ENCODE measurements around the gene MRPL10. TPM values are rescaled to one million over a fixed set of nuclear protein-coding genes. Genes with fewer than 3 reads are reported as not detected.
A peak's percentile ranks its signal among the peaks of the same experiment; 100 is the strongest.

Gene MRPL10
- total RNA-seq, result 52.2 and 54.1 TPM in 2 replicates

DNA sequence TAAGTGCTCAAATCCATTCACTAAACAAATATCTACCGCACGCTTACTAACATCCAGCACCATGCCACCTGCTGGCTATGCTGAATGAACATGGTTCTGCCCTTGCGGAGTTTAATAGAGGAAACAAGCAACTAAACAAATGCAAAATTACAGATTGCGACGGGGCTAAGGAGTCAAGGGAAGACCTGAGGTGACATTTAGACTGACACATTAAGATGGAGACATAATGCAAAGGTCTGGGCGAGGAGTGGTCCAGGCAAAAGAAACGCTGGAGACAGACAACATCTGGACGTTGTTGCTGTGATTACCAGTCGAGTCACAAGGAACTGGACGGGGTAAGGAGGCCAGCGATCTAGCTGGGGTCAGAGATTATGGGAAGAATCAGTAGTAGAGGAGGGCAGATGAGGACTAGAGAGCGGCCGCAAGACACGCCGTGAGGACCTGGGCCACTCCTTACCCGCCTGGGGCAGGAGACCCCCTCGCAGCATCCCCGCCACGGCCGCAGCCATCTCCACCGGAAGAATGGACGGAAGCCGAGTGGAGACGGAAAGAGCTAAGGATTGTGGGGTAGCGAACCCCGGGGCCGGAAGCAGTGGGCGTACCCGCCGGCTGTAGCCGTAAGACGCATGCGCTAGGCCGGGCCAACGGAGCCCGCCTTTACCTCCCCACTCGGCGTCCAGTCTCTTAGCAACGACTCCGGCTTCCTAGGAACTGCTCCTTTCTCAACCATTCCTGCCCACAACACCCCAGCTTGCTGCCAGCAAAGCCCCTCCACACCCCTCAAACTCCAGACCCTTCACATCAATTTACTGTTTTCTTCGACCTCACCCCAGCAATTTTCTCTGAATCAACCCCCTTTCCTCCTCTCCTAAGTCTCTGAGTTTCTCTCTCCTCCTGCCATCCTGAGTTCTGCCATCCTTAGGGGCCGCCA is at the start of gene MRPL10, which contains the start of gene LRRC46:
Gene MRPL10 (minus strand): TSS at position 539 of the 931 bp plus-strand sequence. CDS start 30 bp downstream, at position 509.
Gene LRRC46 (plus strand): TSS at position 668 of the 931 bp plus-strand sequence. CDS start 320 bp downstream, outside the sequence.
- H3K4me3 Mint-ChIP-seq (ENCODE audit: low read depth), result peak within 1 kb of the TSS; percentile 99
- no peaks in the 10 kb centered on the region for H3K27me3 Mint-ChIP-seq (ENCODE audit: low read depth)
- intact Hi-C loops (cut with micrococcal nuclease), result loop anchor here (1.0 kb wide), 2 partner anchors 10 kb away; partner anchors contain the start of genes OSBPL7 and SCRN2
- no peaks in the 10 kb centered on the region for H3K9me3 Mint-ChIP-seq
- H3K4me1 Mint-ChIP-seq (ENCODE audit: low read depth), result peaks cover 32% of the 10 kb centered on the region
- peak; percentile 90 for DNase-seq (ENCODE audit: low spot score)
- H3K36me3 Mint-ChIP-seq (ENCODE audit: low read depth), result peaks cover 21% of the 10 kb centered on the region
- peak within 1 kb of the TSS; percentile 94 for H3K27ac Mint-ChIP-seq

GRCh38 chr17:47879776-47880454 is 48.6 kb upstream of the MRPL10 start:
- H3K9me3 Mint-ChIP-seq, result no peaks in the 10 kb centered on the region
- no peak overlapping the region for H3K27ac Mint-ChIP-seq
- intact Hi-C loops (cut with micrococcal nuclease), result no loop called here
- peaks cover 4% of the 10 kb centered on the region for H3K4me1 Mint-ChIP-seq (ENCODE audit: low read depth)
- H3K4me3 Mint-ChIP-seq (ENCODE audit: low read depth), result no peak overlapping the region
- no peaks in the 10 kb centered on the region for H3K36me3 Mint-ChIP-seq (ENCODE audit: low read depth)
- H3K27me3 Mint-ChIP-seq (ENCODE audit: low read depth), result peaks cover 25% of the 10 kb centered on the region
- DNase-seq (ENCODE audit: low spot score), result no peak

GRCh38 chr17:47879028-47879585 is 47.8 kb upstream of the MRPL10 start:
- Mint-ChIP-seq H3K27ac (no peak overlapping the region), H3K4me1 (ENCODE audit: low read depth) (peaks cover 4% of the 10 kb centered on the region), H3K9me3 (no peaks in the 10 kb centered on the region), H3K27me3 (ENCODE audit: low read depth) (peaks cover 30% of the 10 kb centered on the region), H3K4me3 (ENCODE audit: low read depth) (no peak overlapping the region), H3K36me3 (ENCODE audit: low read depth) (no peaks in the 10 kb centered on the region)
- no peak for DNase-seq (ENCODE audit: low spot score)
- intact Hi-C loops (cut with micrococcal nuclease), result no loop called here

DNA sequence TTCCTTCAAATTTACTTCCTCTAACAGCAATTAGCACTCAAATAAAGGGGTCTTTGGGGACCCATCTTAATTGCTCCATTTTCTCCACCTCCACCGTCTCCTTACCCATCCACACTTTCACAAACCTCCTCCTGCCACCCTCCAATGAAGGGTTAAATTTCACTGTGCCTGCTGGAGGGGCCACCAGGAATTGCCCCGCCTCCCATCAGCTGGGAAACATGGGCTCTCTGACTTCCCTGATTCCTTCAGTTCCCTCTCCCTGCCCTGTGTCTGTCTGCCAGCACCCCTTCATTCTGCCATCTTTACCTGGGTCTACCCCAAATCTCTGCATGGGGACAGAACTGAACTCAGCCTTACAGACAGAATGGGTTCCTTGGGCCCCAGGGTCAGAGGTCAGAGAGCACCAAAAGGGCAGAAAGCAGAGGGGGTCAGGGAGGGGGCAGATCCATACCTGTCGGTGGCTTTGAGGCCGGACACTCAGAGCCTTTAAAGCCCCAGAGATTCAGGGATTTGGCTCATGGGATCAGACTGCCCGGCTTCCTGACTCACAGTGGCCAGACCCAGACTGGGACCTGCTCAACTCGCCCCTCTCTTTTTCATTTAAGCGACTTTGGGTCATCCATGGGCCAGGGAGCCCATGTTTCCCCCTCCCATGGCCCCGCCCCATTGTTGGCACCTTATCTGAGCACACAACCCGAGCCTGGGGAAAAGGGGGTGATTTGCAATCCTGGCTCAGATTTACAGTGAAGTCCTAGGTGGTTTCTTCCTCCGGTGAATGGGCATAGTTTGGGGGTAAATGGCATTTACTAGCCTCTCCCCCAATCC is 47.1 kb upstream of the MRPL10 start:
- Mint-ChIP-seq H3K27ac (no peak overlapping the region), H3K36me3 (ENCODE audit: low read depth) (no peaks in the 10 kb centered on the region), H3K27me3 (ENCODE audit: low read depth) (peaks cover 37% of the 10 kb centered on the region), H3K9me3 (no peaks in the 10 kb centered on the region), H3K4me1 (ENCODE audit: low read depth) (peaks cover 4% of the 10 kb centered on the region), H3K4me3 (ENCODE audit: low read depth) (no peak overlapping the region)
- intact Hi-C loops (cut with micrococcal nuclease), result no loop called here
- DNase-seq (ENCODE audit: low spot score), result no peak

GRCh38 chr17:47877368-47878034 is 46.2 kb upstream of the MRPL10 start:
- H3K4me3 Mint-ChIP-seq (ENCODE audit: low read depth), result no peak overlapping the region
- no peaks in the 10 kb centered on the region for H3K9me3 Mint-ChIP-seq
- no peak overlapping the region for H3K27ac Mint-ChIP-seq
- H3K27me3 Mint-ChIP-seq (ENCODE audit: low read depth), result peaks cover 42% of the 10 kb centered on the region
- H3K36me3 Mint-ChIP-seq (ENCODE audit: low read depth), result no peaks in the 10 kb centered on the region
- peaks cover 4% of the 10 kb centered on the region for H3K4me1 Mint-ChIP-seq (ENCODE audit: low read depth)
- no peak for DNase-seq (ENCODE audit: low spot score)
- intact Hi-C loops (cut with micrococcal nuclease), result no loop called here

- Mint-ChIP-seq H3K27me3 (ENCODE audit: low read depth) (peaks cover 59% of the 10 kb centered on the region), H3K27ac (no peak overlapping the region), H3K36me3 (ENCODE audit: low read depth) (no peaks in the 10 kb centered on the region), H3K4me1 (ENCODE audit: low read depth) (peaks cover 4% of the 10 kb centered on the region), H3K4me3 (ENCODE audit: low read depth) (no peak overlapping the region), H3K9me3 (no peaks in the 10 kb centered on the region)
- intact Hi-C loops (cut with micrococcal nuclease), result no loop called here
- DNase-seq (ENCODE audit: low spot score), result no peak
Observed at GRCh38 chr17:47875011-47875985, 44.0 kb upstream of the MRPL10 start.

- no peak overlapping the region for H3K4me3 Mint-ChIP-seq (ENCODE audit: low read depth)
- no peaks in the 10 kb centered on the region for H3K4me1 Mint-ChIP-seq (ENCODE audit: low read depth)
- no peak overlapping the region for H3K27ac Mint-ChIP-seq
- H3K9me3 Mint-ChIP-seq, result no peaks in the 10 kb centered on the region
- no peaks in the 10 kb centered on the region for H3K36me3 Mint-ChIP-seq (ENCODE audit: low read depth)
- intact Hi-C loops (cut with micrococcal nuclease), result no loop called here
- no peak for DNase-seq (ENCODE audit: low spot score)
- peaks cover 63% of the 10 kb centered on the region for H3K27me3 Mint-ChIP-seq (ENCODE audit: low read depth)
Observed at GRCh38 chr17:47873200-47874090, 42.1 kb upstream of the MRPL10 start.

DNA sequence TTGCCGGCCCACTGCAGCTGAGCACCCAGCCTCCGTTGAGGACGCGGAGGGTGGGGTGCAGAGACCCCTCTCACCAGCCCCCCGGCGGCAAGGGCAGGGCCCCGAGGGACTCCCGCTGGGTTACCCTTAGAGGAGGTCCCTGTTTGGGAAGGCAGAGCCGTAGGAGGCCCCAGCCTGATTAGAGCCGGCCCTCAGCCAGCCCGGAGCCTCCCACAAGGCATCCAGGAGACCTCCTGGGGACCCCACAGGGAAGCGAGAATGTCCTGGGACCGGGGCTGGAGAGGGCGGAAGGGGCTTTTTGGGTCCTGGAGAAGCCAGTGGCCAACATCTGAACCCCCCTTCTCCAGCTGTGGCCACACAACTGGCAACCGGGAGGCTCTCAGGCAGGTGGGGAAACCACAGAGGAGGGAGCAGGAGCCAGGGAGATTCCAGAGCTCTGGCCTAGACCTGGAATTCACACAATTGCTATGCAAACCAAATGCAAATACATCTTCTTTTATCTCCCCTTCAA is 41.4 kb upstream of the MRPL10 start:
- intact Hi-C loops (cut with micrococcal nuclease), result no loop called here
- H3K4me3 Mint-ChIP-seq (ENCODE audit: low read depth), result no peak overlapping the region
- no peaks in the 10 kb centered on the region for H3K4me1 Mint-ChIP-seq (ENCODE audit: low read depth)
- H3K27me3 Mint-ChIP-seq (ENCODE audit: low read depth), result peaks cover 60% of the 10 kb centered on the region
- no peak for DNase-seq (ENCODE audit: low spot score)
- no peaks in the 10 kb centered on the region for H3K36me3 Mint-ChIP-seq (ENCODE audit: low read depth)
- H3K27ac Mint-ChIP-seq, result no peak overlapping the region
- H3K9me3 Mint-ChIP-seq, result no peaks in the 10 kb centered on the region

DNA sequence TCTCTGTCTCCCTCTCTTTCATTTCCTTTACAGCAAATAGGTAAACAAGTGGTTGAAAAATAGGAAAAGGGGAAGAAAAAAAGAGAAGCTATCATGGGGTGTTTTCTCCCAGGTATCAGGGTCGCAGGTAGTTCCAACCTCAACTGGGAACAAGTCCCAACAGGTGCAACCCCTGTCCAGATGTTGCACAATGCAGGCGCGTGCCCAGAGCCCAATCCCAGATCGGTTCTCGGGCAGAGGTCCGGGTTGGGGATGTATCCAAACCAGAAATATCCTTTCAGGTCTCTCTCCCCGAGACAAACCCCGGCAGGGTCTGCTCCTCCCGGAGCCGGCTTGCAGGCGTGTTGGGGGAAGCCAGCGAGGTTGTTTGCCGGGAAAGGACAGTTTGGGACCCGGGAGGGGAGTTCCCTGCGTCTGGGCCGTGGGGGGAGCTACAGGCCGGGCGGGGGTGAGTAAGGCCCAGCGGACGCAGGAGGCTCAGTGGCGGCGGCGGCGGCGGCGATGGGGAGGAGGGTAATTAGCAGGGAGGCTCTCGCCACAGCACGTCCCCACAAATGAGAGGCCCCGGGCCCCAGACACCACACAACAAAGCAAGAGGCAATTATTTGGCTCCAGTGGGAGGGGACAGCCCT is 40.8 kb upstream of the MRPL10 start:
- no peaks in the 10 kb centered on the region for H3K36me3 Mint-ChIP-seq (ENCODE audit: low read depth)
- H3K4me1 Mint-ChIP-seq (ENCODE audit: low read depth), result no peaks in the 10 kb centered on the region
- H3K27me3 Mint-ChIP-seq (ENCODE audit: low read depth), result peaks cover 57% of the 10 kb centered on the region

GRCh38 chr17:47871048-47871447 is 39.7 kb upstream of the MRPL10 start:
- DNase-seq (ENCODE audit: low spot score), result no peak
- H3K4me1 Mint-ChIP-seq (ENCODE audit: low read depth), result no peaks in the 10 kb centered on the region
- intact Hi-C loops (cut with micrococcal nuclease), result no loop called here
- H3K4me3 Mint-ChIP-seq (ENCODE audit: low read depth), result no peak overlapping the region
- no peaks in the 10 kb centered on the region for H3K36me3 Mint-ChIP-seq (ENCODE audit: low read depth)
- no peaks in the 10 kb centered on the region for H3K9me3 Mint-ChIP-seq
- no peak overlapping the region for H3K27ac Mint-ChIP-seq
- peaks cover 57% of the 10 kb centered on the region for H3K27me3 Mint-ChIP-seq (ENCODE audit: low read depth)

More for the DNA sequence above, 40.8 kb upstream of the MRPL10 start:
- H3K4me3 Mint-ChIP-seq (ENCODE audit: low read depth), result no peak overlapping the region
- DNase-seq (ENCODE audit: low spot score), result no peak
- H3K9me3 Mint-ChIP-seq, result no peaks in the 10 kb centered on the region
- intact Hi-C loops (cut with micrococcal nuclease), result no loop called here
- H3K27ac Mint-ChIP-seq, result no peak overlapping the region
